ENCODE results near the gene C19orf85. TPM values are rescaled to one million over a fixed set of nuclear protein-coding genes. Genes with fewer than 3 reads are reported as not detected.
A peak's percentile ranks its signal among the peaks of the same experiment; 100 is the strongest.

C19orf85 gene
- total and polyA plus RNA-seq, 7 donors: 0.07 TPM; not detected in 6

DNA sequence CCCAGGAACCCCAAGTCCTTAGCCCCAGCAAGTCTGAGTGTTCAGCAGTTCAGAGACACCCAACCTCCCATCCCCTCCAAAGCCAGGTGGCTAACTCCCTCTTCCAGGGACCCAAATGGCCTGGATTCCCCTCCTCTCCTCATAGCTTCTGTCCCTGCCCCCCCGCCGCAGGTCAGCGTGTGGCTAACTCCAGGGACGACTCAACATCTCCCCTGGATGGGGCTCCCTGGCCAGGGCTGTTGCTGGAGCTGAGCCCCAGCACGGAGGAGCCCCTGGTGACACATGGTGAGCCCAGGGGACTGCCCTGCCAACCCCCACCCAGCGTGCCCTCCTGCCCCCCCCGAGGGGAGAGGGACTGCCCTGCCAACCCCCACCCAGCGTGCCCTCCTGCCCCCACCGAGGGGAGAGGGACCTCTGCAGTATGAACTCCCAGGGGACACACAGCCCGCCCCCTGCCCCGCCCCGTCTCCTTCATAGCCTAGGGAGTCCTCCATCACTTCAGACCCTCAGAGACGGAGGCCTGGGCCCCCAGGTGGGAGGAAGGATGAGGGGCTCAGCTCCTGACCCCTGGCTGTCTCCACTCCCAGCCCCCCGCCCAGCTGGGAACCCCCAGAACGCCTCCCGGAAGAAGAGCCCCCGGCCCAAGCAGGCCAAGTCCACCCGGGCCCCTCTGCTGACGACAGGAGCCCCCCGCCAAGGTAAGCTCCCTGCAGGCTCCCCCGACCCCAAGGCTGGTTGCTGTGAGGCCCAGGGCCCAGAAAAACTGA, 25.3 kb upstream of the C19orf85 start:
- peaks cover 0 to 91% (median 91%) of the 10 kb centered on the region in 4 donors for H3K4me1 ChIP-seq
- H3K36me3 ChIP-seq: no peaks in the 10 kb centered on the region
- WGBS, 2 donors: 60 to 68% methylated on average over 21 of the region's 21 CpGs
- no peaks in the 10 kb centered on the region for H3K9me3 ChIP-seq
- TF ChIP-seq EP300 (IDR thresholded peaks at IDR 0.05) (no peak), POLR2AphosphoS5 (IDR thresholded peaks at IDR 0.05) (no peak), CTCF (IDR thresholded peaks at IDR 0.05) (no peak), POLR2A (IDR thresholded peaks at IDR 0.05) (no peak)
- H3K27me3 ChIP-seq: no peaks in the 10 kb centered on the region
- peak; percentile 71 for DNase-seq
- H3K27ac ChIP-seq: peak overlapping the region; percentile 94 to 99 (median 96)
- peak overlapping the region in 3 of 4 donors; percentile 40 to 48 (median 43) for H3K4me3 ChIP-seq
- intact Hi-C loops (cut with DNase I): loop anchor here (10.0 kb wide), 1 partner anchor 205 kb away; the partner anchor contains the start of genes BRSK1 and HSPBP1

- Histone ChIP-seq H3K4me3 (peak overlapping the region in 3 of 4 donors; percentile 40 to 48 (median 43)), H3K27me3 (no peaks in the 10 kb centered on the region), H3K4me1 (peaks cover 0 to 97% (median 95%) of the 10 kb centered on the region in 4 donors), H3K27ac (peak overlapping the region; percentile 94 to 99 (median 96)), H3K36me3 (no peaks in the 10 kb centered on the region), H3K9me3 (no peaks in the 10 kb centered on the region)
- 59 to 64% methylated on average over 36 of the region's 36 CpGs for WGBS, 2 donors
- TF ChIP-seq POLR2AphosphoS5 (IDR thresholded peaks at IDR 0.05) (peak in 1 of 4 donors; percentile 42), EP300 (IDR thresholded peaks at IDR 0.05) (no peak), POLR2A (IDR thresholded peaks at IDR 0.05) (peak in 1 of 2 donors; percentile 13), CTCF (IDR thresholded peaks at IDR 0.05) (no peak)
- intact Hi-C loops (cut with DNase I): no loop called here
- peak; percentile 86 for DNase-seq
These were observed 24.6 kb upstream of the C19orf85 start for GRCh38 chr19:55488986-55489710.

DNA sequence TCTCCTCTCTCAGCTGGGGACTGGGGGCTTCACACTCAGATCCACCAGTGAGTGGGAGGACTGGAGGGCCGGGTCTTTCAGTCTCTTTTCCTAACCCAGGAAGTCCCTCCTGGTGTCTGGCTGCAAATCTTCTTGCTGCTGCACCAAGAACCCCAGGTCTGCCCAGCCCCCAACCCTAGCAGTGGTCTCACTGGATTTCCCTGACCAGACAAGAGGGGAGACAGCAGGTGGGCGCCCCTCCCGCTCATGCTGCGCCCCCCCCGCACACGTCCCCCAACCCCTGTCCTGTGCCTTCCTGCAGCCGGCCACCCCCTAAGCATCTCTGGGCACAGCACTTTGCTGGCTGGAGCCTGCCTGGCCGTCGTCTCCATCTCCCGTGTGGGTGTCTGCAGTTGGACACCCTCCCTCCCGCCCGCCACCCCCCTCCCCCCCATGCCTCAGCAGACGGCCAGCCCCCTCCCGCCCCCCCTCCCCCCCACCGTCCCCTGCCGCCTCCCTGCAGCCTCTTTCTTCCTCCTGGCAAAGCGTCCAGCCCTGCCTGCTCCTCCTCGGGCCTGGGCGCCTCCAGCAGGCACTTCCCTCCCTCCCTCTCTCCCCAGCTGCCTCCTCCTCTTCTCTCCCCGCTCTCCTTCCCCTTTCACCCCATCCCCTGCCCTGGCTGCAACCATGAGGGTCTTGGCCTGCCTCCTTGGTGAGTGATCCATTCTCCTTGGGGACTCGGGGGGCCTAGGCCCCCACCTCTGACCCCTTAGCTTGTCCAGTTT, 23.6 kb upstream of the C19orf85 start, which contains the start of gene SSC5D:
SSC5D (plus strand) TSS at position 513 of the 764 bp plus-strand sequence; CDS start at position 667, 154 bp downstream.
- H3K4me1 ChIP-seq: peaks cover 0 to 92% (median 90%) of the 10 kb centered on the region in 4 donors
- WGBS, 2 donors: 18 to 27% methylated on average over 18 to 20 of the region's 21 CpGs
- H3K27ac ChIP-seq: peak within 1 kb of the TSS; percentile 94 to 99 (median 96)
- H3K9me3 ChIP-seq: no peaks in the 10 kb centered on the region
- no peaks in the 10 kb centered on the region for H3K27me3 ChIP-seq
- TF ChIP-seq POLR2A (IDR thresholded peaks at IDR 0.05) (no peak), CTCF (IDR thresholded peaks at IDR 0.05) (no peak), POLR2AphosphoS5 (IDR thresholded peaks at IDR 0.05) (peak in 2 of 4 donors; percentile 49 to 54), EP300 (IDR thresholded peaks at IDR 0.05) (no peak)
- peak; percentile 90 for DNase-seq
- intact Hi-C loops (cut with DNase I): no loop called here
- peak within 1 kb of the TSS in 3 of 4 donors; percentile 40 to 48 (median 43) for H3K4me3 ChIP-seq
- H3K36me3 ChIP-seq: peaks cover 0 to 6% (median 3%) of the 10 kb centered on the region in 4 donors
